IMR-90 (cell line): Measurements from ENCODE around the gene C1QTNF1. TPM values are rescaled to one million over a fixed set of nuclear protein-coding genes. Genes with fewer than 3 reads are reported as not detected.
A peak's percentile ranks its signal among the peaks of the same experiment; 100 is the strongest.

ENCODE experiments used
- ATAC-seq: fragments of 200-7000 bp; cut with Tn5 transposase; 2 replicates; pipeline ENCODE4 v1.9.1; 2020; ENCODE audit warnings: low read depth, mild to moderate bottlenecking, moderate library complexity
- BruUV-seq: library from RNA; stranded (reverse); fragments of 400-500 nt; replicated peaks from 2 replicates; lab custom pipeline; 2021; lab: Mats Ljungman, UMichigan
- CTCF ChIA-PET: fragments of 300-600 bp; formaldehyde crosslinking; extraction: SDS; loops from one replicate; lab custom pipeline; 2021; ENCODE audit warnings: antibody characterized with exemption; lab: Yijun Ruan, JAX
- POLR2A ChIA-PET: fragments of 300-600 bp; sonication (Branson Sonifier 250); formaldehyde crosslinking; loops from one replicate; lab custom pipeline; 2022; ENCODE audit warnings: antibody characterized with exemption; ENCODE audit not compliant: unreplicated experiment; lab: Charles Lee
- DNase-seq: peaks from one replicate; pipeline ENCODE4 v3.0.0; 2013
- H2AFZ ChIP-seq: replicated peaks from 2 replicates; pipeline ENCODE3; 2013; ENCODE audit warnings: low read length, mild to moderate bottlenecking; ENCODE audit not compliant: poor library complexity
- H2AK5ac ChIP-seq: 2 replicates; pipeline ENCODE4 v1.6.1; 2013; ENCODE audit warnings: low read depth, low read length, inconsistent platforms
- H2AK9ac ChIP-seq: replicated peaks from 2 replicates; pipeline ENCODE3; 2013; ENCODE audit warnings: mild to moderate bottlenecking, low read depth, low read length, moderate library complexity; ENCODE audit not compliant: poor library complexity
- H2BK120ac ChIP-seq: 2 replicates; pipeline ENCODE4 v1.6.1; 2013; ENCODE audit warnings: low read depth, low read length, inconsistent platforms
- H2BK15ac ChIP-seq: 3 replicates; pipeline ENCODE4 v1.6.1; 2013; ENCODE audit warnings: low read depth, low read length, inconsistent platforms
- H2BK20ac ChIP-seq: 2 replicates; pipeline ENCODE4 v1.6.1; 2013; ENCODE audit warnings: low read depth, mild to moderate bottlenecking, inconsistent platforms, low read length, moderate library complexity
- H2BK5ac ChIP-seq: 2 replicates; pipeline ENCODE4 v1.6.1; 2013; ENCODE audit warnings: mild to moderate bottlenecking, low read depth, low read length, inconsistent platforms; ENCODE audit not compliant: poor library complexity, severe bottlenecking
- H3K14ac ChIP-seq: replicated peaks from 2 replicates; pipeline ENCODE4 v1.6.1; 2013; ENCODE audit warnings: low read depth, low read length, inconsistent platforms
- H3K18ac ChIP-seq: 2 replicates; pipeline ENCODE4 v1.6.1; 2013; ENCODE audit warnings: low read depth, low read length, control low read depth
- H3K23ac ChIP-seq: 2 replicates; pipeline ENCODE4 v1.6.1; 2013; ENCODE audit warnings: low read depth, low read length, inconsistent platforms
- H3K27ac ChIP-seq: 2 replicates; pipeline ENCODE4 v1.5.1; 2013; ENCODE audit warnings: mild to moderate bottlenecking, control low read depth, low read length; ENCODE audit not compliant: insufficient read depth
- H3K27me3 ChIP-seq: 2 replicates; pipeline ENCODE4 v1.6.1; 2013; ENCODE audit warnings: low read length; ENCODE audit not compliant: control insufficient read depth, insufficient read depth
- H3K36me3 ChIP-seq: 2 replicates; pipeline ENCODE4 v1.6.1; 2013; ENCODE audit warnings: low read length, mixed read lengths; ENCODE audit not compliant: control insufficient read depth, insufficient read depth
- H3K4ac ChIP-seq: 2 replicates; pipeline ENCODE4 v1.6.1; 2013; ENCODE audit warnings: low read depth, low read length, inconsistent platforms
- H3K4me1 ChIP-seq: 2 replicates; pipeline ENCODE4 v1.6.1; 2013; ENCODE audit warnings: low read length, mixed read lengths; ENCODE audit not compliant: control insufficient read depth, insufficient read depth
- H3K4me2 ChIP-seq: 2 replicates; pipeline ENCODE4 v1.6.1; 2013; ENCODE audit warnings: low read depth, mild to moderate bottlenecking, control low read depth, low read length, moderate library complexity
- H3K4me3 ChIP-seq: 2 replicates; pipeline ENCODE4 v1.5.1; 2013; ENCODE audit warnings: low read depth, mild to moderate bottlenecking, control low read depth, low read length, moderate library complexity; ENCODE audit not compliant: insufficient read depth
- H3K56ac ChIP-seq: 2 replicates; pipeline ENCODE4 v1.6.1; 2013; ENCODE audit warnings: low read length, inconsistent platforms; ENCODE audit not compliant: insufficient read depth; ENCODE audit errors: extremely low read depth
- H3K79me1 ChIP-seq, 2 experiments: 2 replicates each; pipeline ENCODE4 v1.6.1; 2013; ENCODE audit warnings: low read length in 2 of 2, inconsistent platforms in 1 of 2, low read depth in 1 of 2
- H3K9ac ChIP-seq: 2 replicates; pipeline ENCODE4 v1.6.1; 2013; ENCODE audit warnings: low read depth, low read length, control low read depth
- H3K9me1 ChIP-seq: 2 replicates; pipeline ENCODE4 v1.6.1; 2013; ENCODE audit warnings: low read length, inconsistent platforms; ENCODE audit not compliant: insufficient read depth
- H3K9me3 ChIP-seq: 2 replicates; pipeline ENCODE4 v1.6.1; 2013; ENCODE audit warnings: low read length; ENCODE audit not compliant: control insufficient read depth, insufficient read depth
- H4K20me1 ChIP-seq: 2 replicates; pipeline ENCODE4 v1.6.1; 2013; ENCODE audit warnings: low read length, inconsistent platforms; ENCODE audit not compliant: insufficient read depth
- H4K5ac ChIP-seq: 2 replicates; pipeline ENCODE4 v1.6.1; 2013; ENCODE audit warnings: mild to moderate bottlenecking, low read depth, low read length, control low read depth
- H4K8ac ChIP-seq, 2 experiments: 2 replicates each; pipeline ENCODE4 v1.6.1; 2013; ENCODE audit warnings: low read depth in 2 of 2, low read length in 2 of 2, control low read depth in 1 of 2, inconsistent platforms in 1 of 2
- H4K91ac ChIP-seq: 2 replicates; pipeline ENCODE4 v1.6.1; 2013; ENCODE audit warnings: low read depth, low read length, inconsistent platforms; ENCODE audit not compliant: insufficient read depth
- BHLHE40 ChIP-seq: fragments of 150-350 bp; IDR thresholded peaks from 2 replicates; pipeline ENCODE4 v1.6.1; 2016; ENCODE audit warnings: mild to moderate bottlenecking, low read depth, low read length
- CEBPB ChIP-seq: IDR thresholded peaks from 2 replicates; pipeline ENCODE4 v1.6.1; 2012; ENCODE audit warnings: low read depth, low read length, improper control_type of control experiment
- CHD1 ChIP-seq: IDR thresholded peaks from 2 replicates; pipeline ENCODE4 v1.6.1; 2012; ENCODE audit warnings: low read depth, low read length, improper control_type of control experiment
- MAFK ChIP-seq: IDR thresholded peaks from 2 replicates; pipeline ENCODE4 v1.6.1; 2012; ENCODE audit warnings: low read depth, low read length, improper control_type of control experiment
- MAZ ChIP-seq: IDR thresholded peaks from 2 replicates; pipeline ENCODE4 v1.6.1; 2012; ENCODE audit warnings: low read depth, mild to moderate bottlenecking, low read length, improper control_type of control experiment, moderate library complexity, borderline replicate concordance
- MXI1 ChIP-seq: IDR thresholded peaks from 2 replicates; pipeline ENCODE4 v1.6.1; 2012; ENCODE audit warnings: low read depth, mild to moderate bottlenecking, low read length, moderate library complexity, borderline replicate concordance
- POLR2A ChIP-seq: IDR thresholded peaks from 2 replicates; pipeline ENCODE4 v1.6.1; 2012; ENCODE audit warnings: mild to moderate bottlenecking, low read depth, low read length
- RAD21 ChIP-seq: IDR thresholded peaks from 2 replicates; pipeline ENCODE4 v1.6.1; 2012; ENCODE audit warnings: low read length, improper control_type of control experiment
- RCOR1 ChIP-seq: IDR thresholded peaks from 2 replicates; pipeline ENCODE4 v1.6.1; 2012; ENCODE audit warnings: mild to moderate bottlenecking, low read length, improper control_type of control experiment; ENCODE audit not compliant: insufficient replicate concordance
- RFX5 ChIP-seq: IDR thresholded peaks from 2 replicates; pipeline ENCODE4 v1.8.0; 2012; ENCODE audit warnings: low read depth, mild to moderate bottlenecking, low read length, moderate library complexity
- SMC3 ChIP-seq: fragments of 150-350 bp; IDR thresholded peaks from 2 replicates; pipeline ENCODE4 v1.6.1; 2016; ENCODE audit warnings: low read depth, mild to moderate bottlenecking, antibody characterized with exemption, low read length, moderate library complexity
- USF2 ChIP-seq: fragments of 150-350 bp; IDR thresholded peaks from 2 replicates; pipeline ENCODE4 v1.6.1; 2017; ENCODE audit warnings: mild to moderate bottlenecking, antibody characterized with exemption, low read length, low read depth
- WGBS, 2 experiments: methylation state at CpG; one replicate each; pipeline versions ENCODE4 v1.1.5 to v1.1.7; 2013; ENCODE audit warnings: missing lambda C conversion rate in 2 of 2; ENCODE audit not compliant: insufficient read length in 1 of 2; ENCODE audit errors: extremely low coverage in 2 of 2; 5-methylcytosine and 5-hydroxymethylcytosine counted together
- dilution Hi-C: fragments of 300-500 bp; cut with HindIII; formaldehyde crosslinking; loops from one replicate; pipeline ENCODE4 v1.14.3; 2018; ENCODE audit warnings: low sequenced_read_pairs; ENCODE audit not compliant: unreplicated experiment
- in situ Hi-C: fragments of 300-500 bp; cut with MboI; formaldehyde crosslinking; loops from 3 replicates; pipeline ENCODE4 v1.14.3; 2019; ENCODE audit warnings: low sequenced_read_pairs, inconsistent platforms, mixed read lengths
- intact Hi-C: fragments of 100-400 bp; cut with micrococcal nuclease; formaldehyde crosslinking; loops from 2 replicates; pipeline ENCODE4 v1.10.0; 2022
- polyA plus RNA-seq, 3 experiments: library from polyadenylated mRNA; depleted of rRNA; stranded (reverse); fragments of >200 nt; gene quantifications; 2 replicates each; pipeline ENCODE4 v1.2.3, GENCODE V29; 2012; ENCODE audit warnings: low replicate concordance in 1 of 3
- total RNA-seq: library from RNA; depleted of rRNA; stranded (reverse); fragments of >200 nt; gene quantifications from 2 replicates; pipeline ENCODE4 v1.2.3, GENCODE V29; 2012
- TF ChIP-seq, protein P1 (sequence below): conservative IDR thresholded peaks from 2 replicates; pipeline ENCODE4 v1.5.1; 2012; ENCODE audit warnings: mild to moderate bottlenecking, low read depth, low read length, improper control_type of control experiment
- TF ChIP-seq, protein P2 (sequence below): fragments of 150-350 bp; IDR thresholded peaks from 2 replicates; pipeline ENCODE4 v1.6.1; 2016; ENCODE audit warnings: low read depth, mild to moderate bottlenecking, low read length, moderate library complexity, borderline replicate concordance

Gene C1QTNF1
- total and polyA plus RNA-seq, 2 of the 4 experiments (the other 2 are of a cell fraction): 3.4 to 8.4 TPM

GRCh38 chr17:79041723-79042420, 17.9 kb downstream of the C1QTNF1 start:
- H2AK5ac ChIP-seq: peak overlapping the region; percentile 30
- ChIA-PET CTCF (interaction anchor here (0.8 to 1.6 kb wide), 3 partner anchors 19 to 23 kb away, joined by 3 to 9 read pairs (median 3); no protein-coding TSS in a partner anchor), POLR2A (no interaction called here)
- peak overlapping the region; percentile 47 for H2AFZ ChIP-seq
- H4K91ac ChIP-seq: no peak overlapping the region
- no peak overlapping the region; the same call in 1 of the 2 replicates for H3K23ac ChIP-seq
- H3K9me1 ChIP-seq: peaks cover 16% of the 10 kb centered on the region
- 80% methylated on average over 3 of the region's 29 CpGs; no CpG with 5 or more reads in 1 of the 2 experiments for WGBS, 2 experiments
- intact Hi-C loops: loop anchor here (1.0 kb wide), 1 partner anchor 23 kb away; no protein-coding TSS in a partner anchor
- H4K5ac ChIP-seq: no peak overlapping the region
- H4K20me1 ChIP-seq: no peaks in the 10 kb centered on the region; the same call in 1 of the 2 replicates
- peaks cover 8% of the 10 kb centered on the region for H3K4me1 ChIP-seq
- peak overlapping the region; percentile 82 for H2AK9ac ChIP-seq
- in situ Hi-C loops: no loop called here
- H3K36me3 ChIP-seq: no peaks in the 10 kb centered on the region
- peak; percentile 37 for DNase-seq
- H2BK20ac ChIP-seq: no peak overlapping the region
- H3K4me3 ChIP-seq: no peak overlapping the region
- no peak overlapping the region for H3K4me2 ChIP-seq
- no peak overlapping the region for H2BK5ac ChIP-seq
- peak overlapping the region; percentile 38; the same call in 1 of the 2 replicates for H3K4ac ChIP-seq
- ATAC-seq: no peak
- 0 out of 2 replicates have a peak overlapping the region, but pooled peaks have one; percentile 34 for H2BK120ac ChIP-seq
- no peak overlapping the region for H3K18ac ChIP-seq
- H3K79me1 ChIP-seq: 0 out of 4 replicates have a peak, but pooled peaks cover 0 to 5% of the 10 kb centered on the region in 2 experiments
- no peaks in the 10 kb centered on the region; the same call in 1 of the 2 replicates for H3K27me3 ChIP-seq
- no peak overlapping the region for H3K14ac ChIP-seq
- H2BK15ac ChIP-seq: no peak overlapping the region
- H3K9me3 ChIP-seq: no peaks in the 10 kb centered on the region
- H3K56ac ChIP-seq: no peak overlapping the region
- BruUV-seq: no TSS peak
- H3K9ac ChIP-seq: no peak overlapping the region
- dilution Hi-C loops: no loop called here
- no peak overlapping the region for H4K8ac ChIP-seq
- no peak overlapping the region for H3K27ac ChIP-seq
- TF ChIP-seq RAD21: no peak
- TF ChIP-seq, protein P1, sequence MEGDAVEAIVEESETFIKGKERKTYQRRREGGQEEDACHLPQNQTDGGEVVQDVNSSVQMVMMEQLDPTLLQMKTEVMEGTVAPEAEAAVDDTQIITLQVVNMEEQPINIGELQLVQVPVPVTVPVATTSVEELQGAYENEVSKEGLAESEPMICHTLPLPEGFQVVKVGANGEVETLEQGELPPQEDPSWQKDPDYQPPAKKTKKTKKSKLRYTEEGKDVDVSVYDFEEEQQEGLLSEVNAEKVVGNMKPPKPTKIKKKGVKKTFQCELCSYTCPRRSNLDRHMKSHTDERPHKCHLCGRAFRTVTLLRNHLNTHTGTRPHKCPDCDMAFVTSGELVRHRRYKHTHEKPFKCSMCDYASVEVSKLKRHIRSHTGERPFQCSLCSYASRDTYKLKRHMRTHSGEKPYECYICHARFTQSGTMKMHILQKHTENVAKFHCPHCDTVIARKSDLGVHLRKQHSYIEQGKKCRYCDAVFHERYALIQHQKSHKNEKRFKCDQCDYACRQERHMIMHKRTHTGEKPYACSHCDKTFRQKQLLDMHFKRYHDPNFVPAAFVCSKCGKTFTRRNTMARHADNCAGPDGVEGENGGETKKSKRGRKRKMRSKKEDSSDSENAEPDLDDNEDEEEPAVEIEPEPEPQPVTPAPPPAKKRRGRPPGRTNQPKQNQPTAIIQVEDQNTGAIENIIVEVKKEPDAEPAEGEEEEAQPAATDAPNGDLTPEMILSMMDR: no peak
- TF ChIP-seq USF2: no peak
- TF ChIP-seq POLR2A: no peak
- no peak for TF ChIP-seq CHD1
- no peak for TF ChIP-seq SMC3
- no peak for TF ChIP-seq MXI1
- TF ChIP-seq RFX5: no peak
- TF ChIP-seq, protein P2, sequence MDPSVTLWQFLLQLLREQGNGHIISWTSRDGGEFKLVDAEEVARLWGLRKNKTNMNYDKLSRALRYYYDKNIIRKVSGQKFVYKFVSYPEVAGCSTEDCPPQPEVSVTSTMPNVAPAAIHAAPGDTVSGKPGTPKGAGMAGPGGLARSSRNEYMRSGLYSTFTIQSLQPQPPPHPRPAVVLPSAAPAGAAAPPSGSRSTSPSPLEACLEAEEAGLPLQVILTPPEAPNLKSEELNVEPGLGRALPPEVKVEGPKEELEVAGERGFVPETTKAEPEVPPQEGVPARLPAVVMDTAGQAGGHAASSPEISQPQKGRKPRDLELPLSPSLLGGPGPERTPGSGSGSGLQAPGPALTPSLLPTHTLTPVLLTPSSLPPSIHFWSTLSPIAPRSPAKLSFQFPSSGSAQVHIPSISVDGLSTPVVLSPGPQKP: no peak
- TF ChIP-seq MAZ: no peak
- no peak for TF ChIP-seq BHLHE40
- no peak for TF ChIP-seq CEBPB
- TF ChIP-seq MAFK: no peak
- TF ChIP-seq RCOR1: no peak
